SH-SY5Y (cell line): ENCODE data around the gene NR3C2.

ENCODE experiments used
- GATA2 ChIP-seq: IDR thresholded peaks from 2 replicates; pipeline ENCODE4 v1.6.1; 2011; ENCODE audit warnings: mild to moderate bottlenecking, low read depth, low read length
- GATA3 ChIP-seq: IDR thresholded peaks from 2 replicates; pipeline ENCODE4 v1.6.1; 2011; ENCODE audit warnings: low read depth, mild to moderate bottlenecking, low read length, moderate library complexity

DNA sequence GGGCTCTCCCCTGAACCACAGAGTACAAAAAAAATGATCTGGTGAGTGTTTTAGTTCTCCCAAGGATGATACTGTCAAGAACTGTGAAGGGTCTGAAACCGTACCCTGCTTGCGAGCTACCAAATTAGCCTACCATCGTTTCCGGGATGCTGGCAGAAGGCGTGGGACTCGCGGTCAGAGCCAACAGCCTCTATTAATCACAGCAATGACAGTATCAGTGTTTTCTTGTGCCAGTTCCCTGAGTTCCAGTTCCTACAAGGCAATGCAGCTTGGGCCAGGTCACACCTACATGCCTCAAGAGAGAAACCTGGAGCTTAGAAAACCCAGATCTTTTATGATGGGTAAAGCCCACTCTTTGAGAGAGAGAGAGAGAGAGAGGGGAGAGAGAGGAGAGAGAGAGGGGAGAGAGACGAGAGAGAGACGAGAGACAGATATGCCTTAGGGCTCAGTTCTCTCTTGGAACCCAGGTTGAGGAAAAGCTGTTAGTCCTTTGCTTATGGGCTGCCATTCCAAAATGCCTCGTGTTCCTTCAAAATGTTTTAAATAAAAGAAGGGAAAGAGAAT is 382.5 kb downstream of the NR3C2 start:
- TF ChIP-seq GATA2: no peak
- no peak for TF ChIP-seq GATA3
